NCI-H1092 (cell line): ENCODE results near the gene THUMPD3.
A peak's percentile ranks its signal among the peaks of the same experiment; 100 is the strongest.

Source experiments
- DNase-seq: peaks from one replicate; lab custom pipeline; 2025; lab: John Stamatoyannopoulos, UW

THUMPD3 gene

DNA sequence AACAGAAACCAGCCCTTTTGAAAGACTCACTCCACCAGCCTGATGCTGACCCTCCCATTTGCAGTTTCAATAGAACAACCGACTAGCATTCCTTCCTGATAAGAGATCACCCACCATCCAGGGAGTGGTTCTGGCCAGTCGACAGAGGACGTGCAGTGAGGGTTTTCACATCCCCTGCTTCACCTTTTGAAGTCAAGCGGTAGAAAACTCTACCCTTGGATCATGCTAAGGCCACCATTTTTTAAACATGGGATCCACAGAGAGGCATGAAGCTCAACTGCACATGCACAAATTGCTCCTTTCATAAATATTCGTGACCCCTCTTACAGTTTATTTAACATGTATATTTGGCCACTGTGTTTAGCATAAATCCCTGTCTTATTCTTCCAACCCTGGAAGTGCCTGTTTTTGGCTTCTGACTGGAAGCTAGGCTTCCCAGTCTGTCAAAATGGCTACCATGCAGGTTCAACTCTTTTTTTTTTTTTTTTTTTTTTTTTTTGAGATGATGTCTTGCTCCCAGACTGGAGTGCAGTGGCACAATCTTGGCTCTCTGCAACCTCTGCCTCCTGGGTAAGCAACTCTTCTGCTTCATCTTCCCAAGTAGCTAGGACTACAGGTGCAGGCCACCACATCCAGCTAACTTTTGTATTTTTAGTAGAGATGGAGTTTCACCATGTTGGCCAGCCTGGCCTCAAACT lies 1.0 kb upstream of the THUMPD3 start:
- no peak for DNase-seq

DNA sequence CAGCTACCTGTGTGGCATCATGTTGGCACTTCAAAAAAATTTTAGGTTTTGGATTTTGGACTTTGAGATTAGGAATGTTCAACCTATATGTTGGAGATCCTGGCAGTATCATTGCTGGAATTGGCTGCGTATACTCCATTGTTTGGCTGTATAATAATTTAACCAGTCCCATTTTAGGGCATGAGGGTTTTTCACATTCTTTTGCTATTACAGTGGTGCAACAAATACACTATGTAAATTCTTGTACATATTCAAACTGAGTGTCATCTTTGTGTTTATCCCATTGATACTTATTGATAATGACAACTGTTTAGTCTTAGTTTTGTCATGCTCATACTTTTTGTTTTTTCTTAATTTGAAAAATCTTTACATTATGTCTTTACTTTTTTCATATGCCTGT lies 6.7 kb downstream of the THUMPD3 start:
- DNase-seq = no peak

DNA sequence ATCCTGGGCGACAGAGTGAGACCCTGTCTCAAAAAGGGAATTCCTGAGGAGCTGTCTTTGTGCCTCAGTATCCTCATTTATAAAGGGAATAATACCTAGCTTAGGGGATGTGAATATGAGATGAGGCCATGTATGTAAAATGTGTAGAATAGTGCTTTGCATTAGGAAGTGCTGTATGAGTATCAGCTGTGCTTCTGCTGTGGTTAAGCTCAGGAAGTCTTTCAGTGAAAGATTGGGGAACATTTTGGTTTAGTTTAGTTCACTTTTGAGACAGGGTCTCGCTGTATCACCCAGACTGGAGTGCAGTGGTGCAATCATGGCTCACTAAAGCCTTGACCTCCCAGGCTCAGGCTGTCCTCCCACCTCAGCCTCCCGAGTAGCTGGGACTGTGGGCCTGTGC lies 10.6 kb downstream of the THUMPD3 start:
- no peak for DNase-seq

- no peak for DNase-seq
These were observed 15.1 kb downstream of the THUMPD3 start for GRCh38 chr3:9377981-9378380.

DNA sequence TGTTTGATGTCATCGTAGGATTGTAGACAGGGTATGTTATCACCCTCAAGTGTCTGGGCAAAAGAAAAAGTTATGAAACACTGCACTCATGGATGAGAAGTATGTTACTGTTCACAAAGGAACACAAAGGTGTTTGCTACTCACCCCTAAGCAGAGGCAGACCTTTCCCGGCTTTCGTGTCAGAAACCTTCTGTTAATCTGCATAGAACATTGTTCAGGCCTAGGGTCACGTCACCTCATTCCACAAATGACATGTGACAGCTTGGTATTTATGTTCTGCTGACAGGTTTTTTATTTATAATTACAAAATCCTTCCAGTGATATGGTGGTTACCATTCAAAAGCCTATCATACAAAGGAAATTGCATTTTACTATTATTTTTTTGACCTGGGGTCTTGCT lies 16.5 kb downstream of the THUMPD3 start:
- no peak for DNase-seq

DNA sequence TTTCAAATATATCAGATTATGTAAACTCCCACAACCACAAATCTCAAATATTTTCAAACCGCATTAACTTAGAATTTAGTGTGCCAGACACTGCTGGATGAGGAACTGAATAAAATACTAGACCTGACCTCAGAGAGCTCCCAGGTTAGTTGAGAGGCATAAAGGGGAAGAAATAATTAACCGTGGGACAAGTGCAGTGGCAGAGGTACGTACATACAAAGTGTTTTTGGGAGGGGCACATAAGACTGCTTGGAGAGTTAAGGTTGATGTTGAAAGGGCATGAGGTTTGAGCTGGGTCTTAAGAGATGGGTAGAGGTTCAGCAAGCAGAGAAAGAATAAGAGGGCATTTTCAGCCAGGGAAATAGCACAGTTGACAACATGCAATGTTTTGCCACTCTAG lies 17.2 kb downstream of the THUMPD3 start:
- DNase-seq = no peak

GRCh38 chr3:9384141-9384828 lies 21.4 kb downstream of the THUMPD3 start:
- no peak for DNase-seq

GRCh38 chr3:9385187-9386077 lies 22.6 kb downstream of the THUMPD3 start:
- no peak for DNase-seq

DNA sequence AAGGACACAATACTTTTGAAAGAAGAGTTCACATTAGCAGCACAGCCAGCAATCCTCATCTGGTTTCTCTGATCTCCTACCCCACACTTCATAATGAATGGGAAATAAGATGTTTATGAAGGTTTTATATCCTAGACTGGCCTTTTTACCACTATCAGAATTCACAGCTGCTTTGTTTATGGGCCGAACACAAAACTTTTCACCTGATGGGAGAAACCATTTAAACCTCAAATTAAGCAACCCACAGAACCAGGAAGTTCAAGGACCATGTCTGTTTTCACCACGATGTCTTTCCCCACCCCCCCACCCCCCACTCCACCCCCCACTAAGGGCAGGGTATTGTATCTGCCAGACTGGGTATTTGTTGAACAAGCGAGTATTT lies 23.2 kb downstream of the THUMPD3 start:
- DNase-seq = no peak

DNA sequence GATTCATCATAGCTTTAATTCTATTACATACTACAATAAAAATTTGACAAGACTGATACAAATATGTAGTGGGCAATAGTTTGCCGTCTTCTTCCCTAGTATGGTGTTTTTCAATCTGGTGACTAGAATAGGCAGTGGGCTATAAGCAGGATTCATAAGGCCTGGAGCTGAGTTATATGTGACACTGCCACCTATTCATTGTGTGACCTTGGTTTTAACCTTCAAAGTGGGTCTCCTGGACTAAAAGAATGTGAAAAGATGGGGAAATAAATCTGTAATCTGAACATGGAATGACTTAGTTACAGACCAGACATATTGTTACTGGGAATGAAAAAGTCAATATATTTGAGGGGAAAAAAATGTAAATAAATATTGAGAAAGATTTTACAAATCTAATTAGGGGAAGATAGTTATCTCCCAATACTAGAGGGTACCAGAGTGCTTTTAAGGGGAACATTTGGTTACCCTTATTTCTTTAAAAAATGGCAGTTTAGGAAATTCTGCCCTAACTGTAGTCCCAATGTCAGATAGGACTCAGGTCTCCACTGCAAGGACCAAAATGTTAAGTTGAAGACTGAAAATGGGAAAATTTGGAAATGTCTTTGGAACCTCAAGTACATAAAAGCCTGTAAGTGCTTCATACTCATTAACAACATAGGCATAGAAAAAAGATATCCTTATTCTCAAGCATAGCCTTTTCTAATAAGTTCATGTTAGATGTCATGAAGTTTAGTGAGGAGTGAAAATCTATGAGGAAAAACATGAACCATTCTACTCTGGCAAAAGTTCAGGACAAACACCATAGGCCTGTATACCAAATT lies 23.9 kb downstream of the THUMPD3 start:
- no peak for DNase-seq

- DNase-seq = no peak
These were observed 24.4 kb downstream of the THUMPD3 start for GRCh38 chr3:9387322-9387655.

DNA sequence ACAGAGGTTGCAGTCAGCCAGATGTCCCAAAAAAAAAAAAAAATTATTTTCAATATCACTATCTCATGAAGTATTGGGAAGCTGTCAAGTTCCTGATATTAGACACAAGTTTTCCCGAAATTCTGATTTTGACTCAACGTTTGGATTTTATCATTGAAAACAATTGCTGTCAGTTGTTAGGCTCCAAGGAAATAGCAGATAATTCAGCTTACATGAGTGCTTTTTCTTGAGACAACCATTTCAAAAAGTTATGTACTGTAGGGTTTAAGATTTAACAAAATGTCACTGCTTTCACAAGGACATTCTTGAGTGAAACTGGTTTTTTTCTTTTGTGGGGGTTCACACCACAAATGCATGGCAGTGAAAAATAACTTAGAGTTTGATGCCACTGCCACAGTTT lies 25.3 kb downstream of the THUMPD3 start:
- no peak for DNase-seq

GRCh38 chr3:9388562-9389272 lies 25.9 kb downstream of the THUMPD3 start:
- no peak for DNase-seq

DNA sequence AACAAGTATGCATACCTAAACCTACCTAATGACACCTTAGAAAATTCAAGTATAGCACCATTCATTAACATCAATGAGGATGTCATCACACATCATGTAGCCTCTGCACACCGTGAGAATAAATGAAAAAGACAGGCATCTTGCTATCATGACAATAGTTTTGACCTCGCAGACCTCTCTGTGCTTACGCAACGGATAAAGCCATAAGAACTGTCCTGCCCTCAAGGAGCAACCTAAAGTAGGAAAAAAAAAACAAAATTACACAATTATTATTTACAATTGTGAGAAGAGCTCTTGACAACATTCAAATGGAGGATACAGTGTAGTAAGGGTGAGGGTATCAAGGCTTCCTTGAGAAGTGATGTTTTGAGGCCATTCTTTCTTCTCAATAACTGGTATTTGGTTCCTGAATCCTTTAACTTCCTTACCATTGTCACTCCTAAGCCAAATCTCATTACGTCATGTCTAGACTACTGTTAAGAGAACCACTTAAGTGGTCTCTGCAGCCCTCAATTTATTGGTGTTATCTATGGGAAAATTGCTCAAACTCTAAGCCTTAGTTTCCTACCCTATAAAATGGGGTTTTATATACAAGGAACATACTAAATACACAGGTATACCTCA lies 27.5 kb downstream of the THUMPD3 start:
- DNase-seq = no peak

- DNase-seq = no peak
These were observed 29.2 kb downstream of the THUMPD3 start for GRCh38 chr3:9392041-9392440.

- no peak for DNase-seq
These were observed 32.9 kb downstream of the THUMPD3 start for GRCh38 chr3:9395570-9396300.

GRCh38 chr3:9396301-9396631 lies 33.4 kb downstream of the THUMPD3 start:
- peak; percentile 40 for DNase-seq

- DNase-seq = peak; percentile 98
These were observed 33.9 kb downstream of the THUMPD3 start for GRCh38 chr3:9396632-9397331.

- DNase-seq = peak; percentile 87
These were observed 34.6 kb downstream of the THUMPD3 start, which contains the start of gene SETD5 for GRCh38 chr3:9397332-9397905. TSS of gene SETD5 (plus strand) at chr3:9397615. CDS start at chr3:9428939, 31,324 bp downstream.
